Measurements from ENCODE around the gene BNC2.

BNC2 gene

GRCh38 chr9:16422114-16422513 is 448.4 kb downstream of the BNC2 start:
- TF ChIP-seq GATA3 (IDR thresholded peaks at IDR 0.05; ENCODE audit: low read depth, low read length) (no peak), GATA2 (IDR thresholded peaks at IDR 0.05; ENCODE audit: low read depth, low read length) (peak; percentile 39)

DNA sequence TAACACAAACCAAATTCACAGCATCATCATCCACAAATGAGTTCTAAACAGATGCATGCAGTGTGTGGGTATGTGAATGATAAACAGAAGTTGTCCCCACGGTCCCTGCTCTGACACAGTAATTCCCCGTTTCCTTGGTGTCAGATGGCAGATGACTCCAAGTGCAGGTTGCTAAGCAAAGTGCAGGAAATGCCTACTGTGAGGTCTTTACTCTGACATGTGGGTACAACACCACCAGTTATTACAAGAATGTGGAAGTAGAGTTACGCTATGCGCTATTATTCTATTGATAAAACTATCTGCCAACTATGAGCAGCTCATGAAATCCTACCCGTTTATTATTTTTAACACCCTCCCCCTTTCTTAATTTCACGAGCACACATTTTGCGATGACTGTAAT is 448.9 kb downstream of the BNC2 start:
- TF ChIP-seq GATA3 (IDR thresholded peaks at IDR 0.05; ENCODE audit: low read depth, low read length): no peak
- no peak for TF ChIP-seq GATA2 (IDR thresholded peaks at IDR 0.05; ENCODE audit: low read depth, low read length)

- no peak for TF ChIP-seq GATA3 (IDR thresholded peaks at IDR 0.05; ENCODE audit: low read depth, low read length)
- no peak for TF ChIP-seq GATA2 (IDR thresholded peaks at IDR 0.05; ENCODE audit: low read depth, low read length)
Observed at GRCh38 chr9:16419124-16419523, 451.3 kb downstream of the BNC2 start.

DNA sequence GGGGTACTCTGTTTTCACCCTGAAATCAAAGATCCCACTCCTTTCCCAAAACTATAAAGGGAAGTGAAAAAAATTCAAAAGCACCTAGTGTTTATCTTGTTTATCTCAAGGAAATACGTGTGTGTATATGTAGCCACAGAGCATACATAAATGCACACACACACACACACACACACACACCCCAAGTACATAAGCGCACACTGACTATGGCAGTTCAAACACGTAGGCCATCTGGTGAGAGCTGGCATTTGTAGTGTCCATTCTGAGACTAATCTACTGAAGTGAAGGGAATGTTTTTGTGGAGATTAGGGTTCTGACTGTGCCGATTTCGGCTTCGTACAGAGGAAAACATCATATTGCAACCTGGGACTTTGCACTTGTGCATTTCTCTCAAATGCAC is 451.7 kb downstream of the BNC2 start:
- TF ChIP-seq GATA3 (IDR thresholded peaks at IDR 0.05; ENCODE audit: low read depth, low read length) (no peak), GATA2 (IDR thresholded peaks at IDR 0.05; ENCODE audit: low read depth, low read length) (no peak)

DNA sequence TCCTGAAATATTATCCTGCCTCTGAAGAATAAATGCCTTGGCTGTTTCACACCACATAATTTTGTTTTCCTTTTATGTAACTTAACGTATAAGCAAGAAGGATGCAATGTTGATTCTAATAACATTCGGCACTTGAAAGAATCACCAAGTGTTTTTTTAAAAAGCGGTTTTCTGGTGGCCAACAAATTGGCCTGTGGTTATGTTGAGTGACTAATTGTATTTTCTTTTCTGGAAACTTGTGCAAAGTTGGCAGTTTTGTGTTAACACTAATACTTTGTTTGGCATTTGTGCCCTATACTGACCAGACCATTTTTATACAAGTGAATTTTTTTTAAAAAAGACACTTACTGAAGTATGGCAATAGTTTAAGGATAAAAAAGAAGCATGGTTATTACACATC is 452.7 kb downstream of the BNC2 start:
- no peak for TF ChIP-seq GATA2 (IDR thresholded peaks at IDR 0.05; ENCODE audit: low read depth, low read length)
- no peak for TF ChIP-seq GATA3 (IDR thresholded peaks at IDR 0.05; ENCODE audit: low read depth, low read length)

- TF ChIP-seq GATA2 (IDR thresholded peaks at IDR 0.05; ENCODE audit: low read depth, low read length) (no peak), GATA3 (IDR thresholded peaks at IDR 0.05; ENCODE audit: low read depth, low read length) (no peak)
Observed at GRCh38 chr9:16417161-16417560, 453.3 kb downstream of the BNC2 start.

DNA sequence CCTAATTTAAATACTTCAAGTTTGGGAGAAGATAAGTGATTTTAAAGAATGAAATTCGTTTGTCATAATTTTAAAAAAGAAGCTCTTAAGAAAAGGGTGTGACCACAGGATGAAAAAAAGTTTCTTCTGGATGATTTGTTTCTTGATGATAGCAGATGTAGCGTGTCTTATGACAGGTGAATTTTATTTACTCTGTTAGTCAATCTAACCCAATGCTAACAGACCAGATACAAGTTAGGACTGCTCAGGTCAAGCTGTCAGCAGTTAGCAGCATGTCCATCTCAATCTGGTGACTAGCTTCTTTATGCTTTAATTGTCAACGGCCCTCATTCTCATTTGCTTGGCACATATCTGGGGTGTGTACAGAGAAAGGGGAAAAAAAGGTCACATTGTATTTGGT is 456.0 kb downstream of the BNC2 start:
- TF ChIP-seq GATA2 (IDR thresholded peaks at IDR 0.05; ENCODE audit: low read depth, low read length) (no peak), GATA3 (IDR thresholded peaks at IDR 0.05; ENCODE audit: low read depth, low read length) (no peak)

- no peak for TF ChIP-seq GATA3 (IDR thresholded peaks at IDR 0.05; ENCODE audit: low read depth, low read length)
- no peak for TF ChIP-seq GATA2 (IDR thresholded peaks at IDR 0.05; ENCODE audit: low read depth, low read length)
Observed at GRCh38 chr9:16413509-16414016, 456.9 kb downstream of the BNC2 start.

- TF ChIP-seq GATA2 (IDR thresholded peaks at IDR 0.05; ENCODE audit: low read depth, low read length) (no peak), GATA3 (IDR thresholded peaks at IDR 0.05; ENCODE audit: low read depth, low read length) (no peak)
Observed at GRCh38 chr9:16412740-16413139, 457.7 kb downstream of the BNC2 start.

DNA sequence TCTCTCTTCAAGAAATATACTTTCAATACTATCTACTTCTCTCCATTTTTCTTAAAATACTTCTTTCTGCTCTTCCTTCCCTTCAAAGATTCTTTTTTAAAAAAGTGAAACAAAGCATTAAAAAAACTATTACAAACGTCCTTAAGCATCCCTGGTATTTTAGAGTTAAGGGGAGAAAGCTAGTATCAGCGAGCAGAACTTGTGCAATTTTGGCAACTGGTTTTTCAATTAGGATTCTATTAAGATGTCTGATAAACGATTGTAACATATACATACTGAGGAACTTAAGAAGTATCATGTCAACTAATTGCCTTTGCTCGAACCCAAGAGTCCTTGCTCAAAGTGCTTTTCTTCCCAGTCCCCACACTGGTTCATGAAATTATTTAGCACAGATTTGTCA is 459.2 kb downstream of the BNC2 start:
- no peak for TF ChIP-seq GATA2 (IDR thresholded peaks at IDR 0.05; ENCODE audit: low read depth, low read length)
- TF ChIP-seq GATA3 (IDR thresholded peaks at IDR 0.05; ENCODE audit: low read depth, low read length): no peak

DNA sequence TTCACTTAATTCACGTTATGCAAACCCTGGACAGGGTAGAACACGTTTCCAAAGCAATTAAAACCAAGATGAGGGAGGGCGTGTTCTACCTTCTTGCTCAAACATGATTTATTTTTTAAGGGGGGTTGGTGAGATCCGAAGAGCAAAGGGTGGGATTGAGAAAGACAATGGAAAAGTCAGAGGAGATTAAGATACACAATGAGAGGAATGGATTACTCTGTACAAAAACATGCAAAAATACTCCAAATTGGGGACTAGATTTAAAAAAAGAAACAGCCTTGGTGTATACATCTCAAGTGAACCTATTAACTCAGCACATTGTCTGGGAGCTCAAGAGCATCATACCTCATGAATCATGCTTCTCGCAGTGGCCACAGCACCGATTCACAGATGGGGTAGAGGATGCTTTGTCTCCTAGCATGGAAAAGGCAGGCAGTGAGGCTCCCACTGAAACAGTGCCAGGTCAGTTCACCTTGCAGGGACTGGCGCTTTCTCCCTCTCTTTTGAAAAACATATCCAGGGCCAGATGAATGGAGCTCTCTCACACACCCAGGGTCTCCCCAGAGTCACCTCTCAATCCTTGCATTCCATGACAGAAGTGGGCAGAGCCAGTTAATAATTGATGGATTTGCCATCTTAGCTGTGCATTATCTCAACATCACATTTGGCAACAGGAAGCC is 459.7 kb downstream of the BNC2 start:
- TF ChIP-seq GATA2 (IDR thresholded peaks at IDR 0.05; ENCODE audit: low read depth, low read length) (no peak), GATA3 (IDR thresholded peaks at IDR 0.05; ENCODE audit: low read depth, low read length) (no peak)

DNA sequence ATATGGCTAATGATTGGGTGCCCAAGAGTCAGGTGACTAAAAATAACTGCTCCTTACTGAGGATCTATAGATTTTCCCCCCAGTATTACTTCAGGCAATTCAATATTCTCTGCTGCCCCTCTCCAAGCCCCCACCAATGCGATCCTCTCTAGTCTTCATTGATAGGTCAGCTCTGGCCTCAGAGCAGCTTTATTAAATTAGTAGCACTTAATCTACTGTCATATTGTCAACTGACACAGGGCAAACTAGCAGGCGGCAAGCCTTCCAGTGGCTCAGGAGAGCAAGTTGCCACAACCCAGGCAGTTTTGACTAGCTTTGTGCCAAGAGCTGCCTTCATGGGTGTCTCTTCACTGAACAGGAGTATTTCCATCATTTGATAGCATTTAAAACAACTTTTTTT is 462.9 kb downstream of the BNC2 start:
- TF ChIP-seq GATA3 (IDR thresholded peaks at IDR 0.05; ENCODE audit: low read depth, low read length): no peak
- no peak for TF ChIP-seq GATA2 (IDR thresholded peaks at IDR 0.05; ENCODE audit: low read depth, low read length)

GRCh38 chr9:16406526-16407225 is 463.8 kb downstream of the BNC2 start:
- TF ChIP-seq GATA3 (IDR thresholded peaks at IDR 0.05; ENCODE audit: low read depth, low read length) (no peak), GATA2 (IDR thresholded peaks at IDR 0.05; ENCODE audit: low read depth, low read length) (peak; percentile 20; the same call in 1 of the 2 replicates)

DNA sequence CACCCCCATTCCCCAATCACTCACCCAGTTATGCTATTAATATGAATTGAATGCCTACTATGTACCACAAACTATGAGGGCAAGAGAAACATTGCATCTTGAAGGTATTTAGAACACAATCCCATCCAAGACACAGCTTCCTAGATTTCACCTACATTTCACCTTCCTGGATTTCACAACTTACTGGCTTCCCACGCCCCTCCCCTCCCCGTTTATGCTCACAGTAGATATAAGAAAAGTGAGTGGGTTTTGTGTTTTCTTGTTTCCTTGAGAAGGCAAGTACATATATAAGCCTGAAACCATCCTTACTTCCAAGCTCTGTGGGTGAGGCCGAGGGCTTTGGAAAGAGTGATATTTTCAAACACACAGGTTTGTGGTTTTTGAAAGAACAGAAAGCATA is 465.0 kb downstream of the BNC2 start:
- TF ChIP-seq GATA3 (IDR thresholded peaks at IDR 0.05; ENCODE audit: low read depth, low read length) (no peak), GATA2 (IDR thresholded peaks at IDR 0.05; ENCODE audit: low read depth, low read length) (no peak)

DNA sequence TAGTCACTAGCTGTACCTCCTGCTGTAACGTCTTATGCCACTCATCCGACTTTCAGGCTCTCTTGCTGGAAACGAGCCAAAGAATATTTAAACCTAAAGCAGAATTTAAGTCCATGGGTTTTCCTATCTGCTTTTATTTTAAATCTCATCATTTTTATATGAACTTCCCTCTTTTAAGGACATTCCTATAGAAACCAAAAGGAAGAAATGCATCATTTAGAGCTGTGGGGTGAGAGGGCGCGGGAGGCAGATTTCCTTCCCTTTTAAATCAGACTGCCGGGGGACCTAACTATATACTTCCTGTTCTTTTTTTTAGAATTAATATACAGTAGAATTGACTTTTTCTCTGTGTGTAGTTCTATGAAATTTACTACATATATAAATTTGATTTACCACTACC is 468.8 kb downstream of the BNC2 start:
- no peak for TF ChIP-seq GATA3 (IDR thresholded peaks at IDR 0.05; ENCODE audit: low read depth, low read length)
- no peak for TF ChIP-seq GATA2 (IDR thresholded peaks at IDR 0.05; ENCODE audit: low read depth, low read length)
